Measurements from ENCODE around the gene CCDC187.

DNA sequence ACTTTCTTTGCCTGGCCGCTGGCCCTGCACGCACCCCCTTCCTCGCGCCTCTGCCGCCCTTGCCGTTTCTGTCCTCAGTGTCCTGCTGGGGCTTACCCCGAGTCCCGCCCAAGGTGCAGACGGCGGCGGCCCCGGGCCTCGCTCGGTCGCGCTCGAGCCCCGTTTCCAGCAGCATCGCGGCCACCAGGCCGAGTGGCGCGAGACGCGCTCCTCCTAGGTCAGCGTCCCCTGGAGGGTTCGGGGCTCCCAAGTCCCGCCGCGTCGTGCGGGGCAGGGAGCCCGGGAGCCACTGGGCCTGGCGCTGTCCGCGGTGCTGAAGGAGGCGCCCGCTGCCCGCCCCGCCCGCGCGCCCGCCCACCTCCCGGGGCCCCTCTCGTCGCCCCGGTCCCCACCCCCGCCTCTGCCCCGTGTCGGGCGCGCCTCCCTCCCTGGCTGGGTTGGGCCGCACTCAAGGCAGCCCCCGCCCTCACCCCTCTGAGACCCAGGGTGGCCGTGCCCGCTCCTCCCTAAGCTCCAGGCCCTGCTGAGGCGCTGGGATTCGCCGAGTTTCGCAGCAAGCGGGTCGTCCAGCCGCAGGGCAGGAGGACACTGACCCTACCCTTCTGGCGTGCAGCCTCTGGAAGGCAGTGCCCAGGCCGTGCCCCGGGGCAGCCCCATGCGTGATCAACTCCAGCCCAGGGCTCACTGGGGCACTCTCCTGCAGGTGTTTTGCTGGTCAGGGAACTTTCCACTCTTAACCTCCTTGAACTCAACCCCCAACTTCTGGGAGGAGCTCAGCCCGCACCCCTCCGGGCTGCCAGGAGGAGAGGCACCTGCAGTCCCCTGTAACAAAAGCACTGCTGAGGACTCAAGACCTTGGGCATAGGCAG, 98.8 kb downstream of the CCDC187 start, which contains the start of gene LHX3:
- no peak for TF ChIP-seq RFX5 (IDR thresholded peaks at IDR 0.05; ENCODE audit: low read depth, low read length)
- no peak for TF ChIP-seq CTCF (conservative IDR thresholded peaks at IDR 0.05; ENCODE audit: low read depth, low read length)
- no peak for TF ChIP-seq POLR2A (IDR thresholded peaks at IDR 0.05; ENCODE audit: low read depth, low read length)
- TF ChIP-seq SMC3 (IDR thresholded peaks at IDR 0.05; ENCODE audit: low read depth, low read length): no peak
- no peak for TF ChIP-seq RCOR1 (IDR thresholded peaks at IDR 0.05; ENCODE audit: insufficient replicate concordance, low read length)
- TF ChIP-seq FOS (IDR thresholded peaks at IDR 0.05; ENCODE audit: low read depth, low read length): no peak
- TF ChIP-seq MAFK (IDR thresholded peaks at IDR 0.05; ENCODE audit: low read depth, low read length): no peak
- no peak for TF ChIP-seq BHLHE40 (IDR thresholded peaks at IDR 0.05; ENCODE audit: low read depth, low read length)
- no peak for TF ChIP-seq NFE2L2 (IDR thresholded peaks at IDR 0.05; ENCODE audit: low read depth, low read length)
